Fibroblast of the aortic adventitia (primary cell): ENCODE results near the gene TXNL4A. TPM values are rescaled to one million over a fixed set of nuclear protein-coding genes. Genes with fewer than 3 reads are reported as not detected.
"Not testable (repeated sequence)": the region's sequence is repeated elsewhere in the genome, so short reads cannot be mapped to it uniquely, and the experiment has no call there.

ENCODE experiments used
- DNase-seq: peaks from one replicate; pipeline ENCODE4 v3.0.0-alpha.2; 2010; ENCODE audit warnings: low read depth
- H3K4me3 ChIP-seq: 2 replicates; pipeline ENCODE4 v1.5.1; 2011; ENCODE audit warnings: low read depth, mild to moderate bottlenecking, control low read depth, low read length, moderate library complexity
- total RNA-seq: library from RNA; depleted of rRNA; stranded (reverse); fragments of >200 nt; gene quantifications from 2 replicates; pipeline ENCODE4 v1.2.3, GENCODE V29; 2012; ENCODE audit warnings: low replicate concordance
- TF ChIP-seq, protein P1 (sequence below): IDR thresholded peaks from 2 replicates; pipeline ENCODE4 v1.5.1; 2011; ENCODE audit warnings: mild to moderate bottlenecking, low read length, control low read depth, inconsistent platforms; ENCODE audit not compliant: insufficient read depth

Gene TXNL4A
- total RNA-seq, 1 donor, result 54.6 TPM

DNA sequence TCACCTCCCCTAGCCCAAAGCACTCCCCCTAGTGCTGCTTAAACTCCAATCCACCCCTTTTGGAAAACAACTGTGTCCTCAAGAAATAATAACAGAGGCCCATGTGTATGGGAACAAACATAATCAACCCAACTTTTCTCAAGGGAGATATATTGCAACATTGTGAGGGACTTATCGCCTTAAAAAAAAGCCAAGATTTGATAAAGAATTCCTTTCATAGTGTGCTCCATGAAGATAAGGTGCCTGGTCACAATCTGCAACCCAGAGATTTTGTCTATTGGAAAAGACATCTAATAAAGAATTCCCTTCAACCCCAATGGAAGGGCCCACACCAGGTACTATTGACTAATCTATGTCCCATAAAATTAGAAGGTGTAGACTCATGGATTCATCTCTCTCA lies 41.3 kb upstream of the TXNL4A start:
- TF ChIP-seq, protein P1, sequence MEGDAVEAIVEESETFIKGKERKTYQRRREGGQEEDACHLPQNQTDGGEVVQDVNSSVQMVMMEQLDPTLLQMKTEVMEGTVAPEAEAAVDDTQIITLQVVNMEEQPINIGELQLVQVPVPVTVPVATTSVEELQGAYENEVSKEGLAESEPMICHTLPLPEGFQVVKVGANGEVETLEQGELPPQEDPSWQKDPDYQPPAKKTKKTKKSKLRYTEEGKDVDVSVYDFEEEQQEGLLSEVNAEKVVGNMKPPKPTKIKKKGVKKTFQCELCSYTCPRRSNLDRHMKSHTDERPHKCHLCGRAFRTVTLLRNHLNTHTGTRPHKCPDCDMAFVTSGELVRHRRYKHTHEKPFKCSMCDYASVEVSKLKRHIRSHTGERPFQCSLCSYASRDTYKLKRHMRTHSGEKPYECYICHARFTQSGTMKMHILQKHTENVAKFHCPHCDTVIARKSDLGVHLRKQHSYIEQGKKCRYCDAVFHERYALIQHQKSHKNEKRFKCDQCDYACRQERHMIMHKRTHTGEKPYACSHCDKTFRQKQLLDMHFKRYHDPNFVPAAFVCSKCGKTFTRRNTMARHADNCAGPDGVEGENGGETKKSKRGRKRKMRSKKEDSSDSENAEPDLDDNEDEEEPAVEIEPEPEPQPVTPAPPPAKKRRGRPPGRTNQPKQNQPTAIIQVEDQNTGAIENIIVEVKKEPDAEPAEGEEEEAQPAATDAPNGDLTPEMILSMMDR, result no peak
- no peak for DNase-seq
- no peak overlapping the region for H3K4me3 ChIP-seq

DNA sequence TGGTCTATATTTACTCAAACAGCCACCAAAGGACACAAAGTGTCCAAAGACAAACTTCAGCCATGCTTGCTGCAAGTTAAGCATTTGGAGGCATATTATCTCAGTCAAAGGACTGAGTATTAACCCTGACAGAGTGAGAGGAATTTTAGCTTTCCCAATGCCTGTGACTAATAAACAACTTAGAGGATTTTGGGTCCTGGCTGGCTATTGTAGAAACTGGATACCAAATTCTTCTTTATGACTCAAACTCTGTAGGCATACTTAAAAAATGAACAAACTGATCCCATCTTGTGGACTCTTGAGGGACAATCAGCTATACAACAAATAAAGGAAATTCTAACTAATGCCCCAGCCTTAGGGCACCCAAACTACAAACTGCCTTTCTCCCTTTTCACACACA lies 39.4 kb upstream of the TXNL4A start:
- peak; percentile 76 for DNase-seq
- H3K4me3 ChIP-seq, result not testable (repeated sequence)

DNA sequence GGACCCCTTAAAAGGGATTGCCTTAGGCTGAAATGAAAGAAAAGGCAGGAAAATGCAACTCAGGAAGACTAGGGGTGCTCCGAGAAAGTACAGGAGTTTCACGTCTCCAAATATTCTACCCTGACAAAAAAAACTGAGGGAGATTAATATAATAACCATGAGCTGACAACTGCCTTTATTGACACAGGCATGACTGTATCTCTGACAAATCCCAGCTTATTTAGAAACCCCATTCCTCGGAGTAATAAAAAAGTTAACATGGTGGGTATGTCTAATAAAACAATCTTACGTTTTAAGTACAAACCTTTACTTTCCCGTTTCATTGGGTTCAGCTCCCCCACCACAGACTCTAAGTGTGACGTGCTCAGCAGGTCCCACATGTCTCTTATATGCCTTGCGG lies 38.0 kb upstream of the TXNL4A start:
- DNase-seq, result no peak
- no peak overlapping the region for H3K4me3 ChIP-seq
- TF ChIP-seq, protein P1, result no peak

DNA sequence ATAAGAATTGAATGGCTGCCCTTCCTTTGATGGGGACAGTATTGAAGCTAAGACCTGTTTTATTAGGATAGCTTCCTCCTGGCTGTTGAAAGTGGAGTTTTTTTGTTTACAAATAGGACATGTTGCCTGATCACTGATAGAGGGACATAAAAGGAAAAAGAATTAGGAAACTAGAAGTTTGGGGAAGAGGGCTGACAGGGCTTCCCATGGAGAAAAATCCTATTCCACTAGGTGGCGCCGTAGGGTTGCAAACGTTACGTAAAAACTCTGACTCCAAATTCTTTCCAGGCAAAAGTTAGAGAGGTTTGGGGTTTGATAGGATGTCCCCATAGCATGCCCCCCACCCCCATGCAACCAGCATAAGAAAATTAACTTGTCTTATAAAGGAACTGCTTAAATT lies 34.8 kb upstream of the TXNL4A start:
- TF ChIP-seq, protein P1, result peak; percentile 23
- H3K4me3 ChIP-seq, result no peak overlapping the region
- no peak for DNase-seq

DNA sequence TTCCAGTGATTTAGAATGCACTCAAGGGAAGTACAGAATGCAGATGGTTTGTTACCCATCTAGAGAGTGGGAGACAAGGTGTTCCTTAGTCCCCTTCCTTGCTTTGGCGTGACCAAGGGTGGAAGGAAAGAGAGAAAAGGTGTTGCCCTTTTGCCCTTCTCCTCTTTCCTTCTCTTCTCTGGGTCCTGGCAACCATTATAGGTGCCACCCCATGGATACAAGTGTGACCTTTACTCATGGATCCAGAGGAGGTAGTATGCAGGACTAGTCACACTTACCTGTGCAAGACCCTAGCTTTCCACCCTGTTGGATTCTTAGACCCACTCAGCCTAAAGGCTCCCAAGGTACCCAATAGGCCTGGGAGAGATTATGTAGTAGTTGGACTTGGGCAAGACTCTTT lies 34.2 kb upstream of the TXNL4A start:
- TF ChIP-seq, protein P1, result no peak
- DNase-seq, result peak; percentile 43

DNA sequence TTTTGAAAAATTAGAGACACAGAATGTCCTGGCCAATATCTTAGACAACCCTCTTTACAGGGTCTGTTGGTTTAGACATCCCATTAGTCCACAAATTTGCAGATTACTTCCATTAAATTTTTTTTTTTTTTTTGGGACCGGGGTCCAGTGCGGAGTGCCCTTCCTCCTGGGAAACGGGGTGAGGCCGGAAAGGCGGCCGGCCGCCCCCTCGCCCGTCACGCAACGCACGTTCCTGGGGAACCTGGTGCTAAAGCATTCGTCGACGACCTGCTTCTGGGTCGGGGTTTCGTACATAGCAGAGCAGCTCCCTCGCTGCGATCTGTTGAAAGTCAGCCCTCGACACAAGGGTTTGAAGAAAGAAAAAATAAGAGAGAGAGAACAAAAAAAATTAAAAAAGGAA lies 24.4 kb upstream of the TXNL4A start:
- TF ChIP-seq, protein P1, result no peak
- no peak for DNase-seq
- no peak overlapping the region for H3K4me3 ChIP-seq

More for the DNA sequence above, 34.2 kb upstream of the TXNL4A start:
- no peak overlapping the region for H3K4me3 ChIP-seq

DNA sequence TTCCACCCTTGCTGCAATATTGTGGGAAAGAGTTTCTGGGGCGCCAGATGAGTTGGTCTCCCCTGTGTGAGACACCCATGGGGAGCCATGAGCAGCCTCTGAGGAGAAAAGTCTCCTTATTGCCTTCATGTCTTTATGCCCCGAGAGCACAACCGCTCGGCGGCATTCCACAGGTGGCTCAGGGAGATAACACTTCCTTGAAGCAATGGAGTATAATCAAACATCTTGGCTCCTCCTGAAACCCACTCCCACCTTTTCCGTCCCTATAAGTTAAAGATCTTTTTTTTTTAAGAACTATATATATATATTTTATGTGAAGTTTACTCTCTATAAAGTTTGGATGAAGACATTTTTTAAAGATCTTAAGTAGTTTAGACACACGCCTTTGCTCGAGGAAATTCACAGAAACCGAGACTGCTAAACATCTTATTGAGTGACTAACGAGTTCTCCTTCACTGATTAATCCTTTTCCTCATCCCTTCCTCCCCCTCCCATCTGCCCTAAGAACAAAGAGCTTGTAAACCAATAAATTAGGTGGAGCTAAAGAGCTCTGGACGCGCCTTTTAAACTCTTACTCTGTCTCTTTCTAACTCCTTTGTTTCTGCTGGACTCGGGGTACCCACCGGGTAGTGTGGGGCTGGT lies 23.3 kb upstream of the TXNL4A start:
- not testable (repeated sequence) for DNase-seq, H3K4me3 ChIP-seq

DNA sequence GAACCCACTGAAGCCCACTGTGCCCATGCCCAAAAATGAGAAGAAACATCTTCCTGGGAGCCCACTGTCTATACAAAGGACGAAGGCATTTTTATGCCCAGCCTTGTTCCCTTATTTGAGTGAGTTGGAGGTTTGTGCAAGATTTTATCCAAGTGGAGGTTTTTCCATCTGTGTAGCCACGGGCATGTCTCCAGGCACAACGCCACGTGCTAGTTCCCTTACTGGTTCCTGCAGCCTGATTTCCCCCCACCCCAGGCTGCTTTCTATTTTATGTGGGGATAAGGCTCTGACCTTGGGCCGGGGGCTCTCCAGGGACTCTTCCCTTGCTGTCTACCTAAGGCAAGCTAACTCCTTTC lies 22.2 kb upstream of the TXNL4A start:
- DNase-seq, result no peak
- H3K4me3 ChIP-seq, result no peak overlapping the region
- TF ChIP-seq, protein P1, result no peak
